ENCODE measurements around the gene PMVK.
"Not testable (repeated sequence)": the region's sequence is repeated elsewhere in the genome, so short reads cannot be mapped to it uniquely, and the experiment has no call there.

Gene PMVK

DNA sequence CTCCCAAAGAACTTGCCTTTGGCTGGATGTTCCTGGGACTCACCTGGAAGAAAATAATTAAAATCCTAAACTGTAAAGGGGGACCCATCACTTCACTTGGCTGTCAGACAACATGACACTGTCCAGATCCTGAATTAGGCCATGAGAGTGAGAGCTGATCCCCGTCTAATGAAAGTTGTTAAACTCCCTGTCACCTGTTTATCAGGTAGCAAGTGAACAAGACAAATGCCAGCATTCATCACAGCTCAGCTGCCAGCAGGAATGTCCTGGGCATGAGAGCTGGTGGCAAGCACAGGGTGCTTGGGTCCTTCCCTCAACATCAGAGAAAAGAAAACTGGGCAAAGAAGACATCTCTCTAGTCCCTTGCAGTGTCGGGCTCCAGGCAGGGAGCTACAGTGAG, 23.8 kb downstream of the PMVK start:
- no peak for DNase-seq (ENCODE audit: low read depth)

DNA sequence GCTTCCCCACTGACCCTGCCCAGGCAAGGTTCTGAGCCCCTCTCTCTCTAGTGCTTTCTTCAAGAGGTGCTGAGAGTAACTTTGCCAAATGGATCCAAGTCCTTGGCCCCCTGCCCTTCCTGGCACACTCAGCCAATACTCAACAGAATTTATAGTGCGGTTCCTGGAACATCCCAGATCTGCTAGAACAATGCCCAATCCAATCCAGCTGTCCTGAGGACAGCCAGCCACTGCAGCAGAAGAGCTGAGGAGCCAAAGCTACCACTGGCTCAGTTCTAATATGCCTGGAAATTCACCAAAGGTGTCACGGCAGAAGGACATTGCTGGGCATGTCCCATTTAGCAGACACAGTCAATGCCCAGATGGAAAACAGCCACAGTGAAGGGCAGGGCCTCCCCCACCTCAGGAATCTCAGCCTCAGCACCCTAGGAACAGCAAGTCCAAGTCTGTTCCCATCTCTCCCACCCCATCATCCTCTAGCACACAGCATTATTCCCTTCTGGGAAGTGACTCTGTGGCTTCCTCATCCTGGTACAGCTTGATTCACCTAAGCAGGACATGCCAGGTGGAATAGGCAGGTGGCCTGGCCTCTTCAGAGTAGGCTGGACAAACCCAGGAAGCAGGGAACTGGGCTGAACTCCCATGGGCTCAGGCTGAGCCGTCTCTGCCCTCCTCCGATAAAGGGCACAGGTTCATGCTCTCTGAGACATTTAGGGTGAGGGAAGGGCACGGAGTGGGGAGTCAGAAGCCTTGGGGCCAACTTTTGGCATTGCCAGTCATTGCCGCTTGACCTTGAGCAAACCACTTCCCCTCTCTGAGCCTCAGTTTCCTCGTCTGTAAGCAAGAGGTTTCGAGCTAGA, 24.6 kb downstream of the PMVK start:
- DNase-seq (ENCODE audit: low read depth), result no peak

DNA sequence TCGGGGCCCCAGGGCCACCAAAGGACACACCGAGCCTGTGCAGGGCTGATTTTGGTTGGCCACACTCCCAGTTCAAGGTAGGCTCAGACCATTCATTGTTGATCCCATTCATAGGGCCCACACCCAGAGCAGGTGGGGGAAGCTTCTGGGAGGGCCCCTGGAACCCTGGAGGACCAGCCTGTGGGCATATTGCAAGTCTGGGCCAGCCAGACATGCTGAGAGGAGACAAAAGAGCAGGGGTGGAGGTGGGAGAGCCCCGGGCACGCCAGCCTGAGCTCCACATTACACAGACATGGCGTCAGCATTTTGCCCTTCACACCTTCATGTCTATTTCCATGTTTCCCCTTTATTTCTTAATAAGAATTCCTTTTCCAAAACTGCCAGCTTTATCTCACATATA, 25.7 kb downstream of the PMVK start:
- no peak for DNase-seq (ENCODE audit: low read depth)

DNA sequence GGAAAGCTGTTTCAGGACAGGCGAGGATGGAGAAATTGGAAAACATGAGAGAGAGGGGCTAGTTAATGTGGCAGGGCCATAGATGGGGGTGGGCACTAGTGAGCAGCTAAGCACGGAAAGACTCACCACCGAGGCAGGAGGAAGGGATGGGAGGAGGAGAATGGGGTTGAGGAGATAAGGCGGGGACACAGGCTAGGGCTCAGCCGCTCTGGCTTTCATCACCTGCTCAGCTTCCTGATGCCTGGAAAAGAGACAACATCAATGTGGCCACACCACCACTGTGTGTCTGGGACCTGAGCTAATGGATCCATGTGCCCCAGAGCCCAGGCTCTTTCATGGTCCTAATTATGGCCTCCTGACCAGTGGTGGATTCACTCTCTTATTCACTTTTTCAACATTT, 27.6 kb downstream of the PMVK start:
- no peak for DNase-seq (ENCODE audit: low read depth)

DNA sequence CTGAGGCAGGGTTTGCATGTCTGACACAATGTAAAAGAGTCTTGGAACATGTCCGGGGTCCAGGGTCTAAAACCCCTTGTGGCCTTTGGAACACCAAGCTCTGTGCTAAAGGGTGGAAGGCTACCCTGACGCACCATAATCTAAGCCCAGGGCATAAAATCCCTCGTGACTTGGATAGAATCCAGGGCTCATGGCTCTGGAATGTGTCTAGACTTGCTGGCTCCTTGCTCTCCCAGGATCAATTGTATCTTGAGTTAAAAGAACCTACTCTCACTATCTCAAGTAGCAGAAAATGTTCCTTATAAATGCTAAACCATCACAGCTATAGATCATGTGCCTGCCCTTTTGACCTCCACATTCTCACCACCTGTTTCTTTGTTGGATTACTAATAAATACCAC, 28.4 kb downstream of the PMVK start:
- not testable (repeated sequence) for DNase-seq (ENCODE audit: low read depth)

DNA sequence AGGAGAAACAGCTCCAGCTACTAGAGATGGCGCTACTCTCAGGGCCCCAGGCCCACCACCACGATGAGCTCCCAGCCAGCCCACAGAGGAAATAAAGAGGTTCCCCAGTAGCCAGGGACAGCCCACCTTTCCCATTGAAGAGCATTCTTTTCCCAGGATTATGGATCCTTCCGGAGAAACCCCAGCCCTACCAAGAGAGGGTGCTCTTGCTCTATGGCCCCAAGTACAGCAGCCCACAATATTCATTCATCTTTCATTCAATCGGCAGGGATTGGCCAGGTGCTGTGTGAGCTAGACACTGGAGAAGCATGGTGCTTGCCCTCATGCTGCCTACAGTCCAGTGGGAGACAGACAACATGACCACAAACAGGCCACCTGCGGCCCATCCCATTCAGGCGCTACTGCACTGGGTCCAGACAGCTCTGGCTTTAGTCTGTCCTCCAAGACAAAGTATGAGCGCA, 29.9 kb downstream of the PMVK start:
- DNase-seq (ENCODE audit: low read depth), result no peak

DNA sequence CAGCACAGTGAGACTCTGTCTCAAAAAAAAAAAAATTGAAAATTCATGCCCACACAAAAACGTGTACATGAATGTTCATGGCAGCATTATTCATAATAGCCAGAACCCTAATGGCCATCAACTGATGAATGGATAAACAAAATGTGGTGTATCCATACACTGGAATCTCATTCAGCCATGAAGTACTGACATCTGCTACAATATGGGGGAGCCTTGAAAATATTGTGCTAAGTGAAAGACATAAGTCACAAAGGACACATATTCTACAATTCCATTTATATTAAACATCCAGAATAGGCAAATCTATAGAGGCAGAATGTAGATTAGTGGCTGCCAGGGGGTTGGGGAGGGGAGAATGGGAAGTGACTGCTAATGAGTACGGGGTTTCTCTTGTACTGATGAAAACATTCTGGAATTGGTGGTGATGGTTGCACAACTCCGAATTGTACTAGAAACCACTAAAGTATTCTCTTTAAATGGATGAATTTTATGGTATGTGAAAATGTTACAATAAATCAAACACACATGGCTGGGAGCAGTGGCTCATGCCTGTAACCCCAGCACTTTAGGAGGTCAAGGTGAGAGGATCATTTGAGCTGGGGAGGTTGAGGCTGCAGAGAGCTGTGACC, 33.5 kb downstream of the PMVK start:
- DNase-seq (ENCODE audit: low read depth), result no peak

DNA sequence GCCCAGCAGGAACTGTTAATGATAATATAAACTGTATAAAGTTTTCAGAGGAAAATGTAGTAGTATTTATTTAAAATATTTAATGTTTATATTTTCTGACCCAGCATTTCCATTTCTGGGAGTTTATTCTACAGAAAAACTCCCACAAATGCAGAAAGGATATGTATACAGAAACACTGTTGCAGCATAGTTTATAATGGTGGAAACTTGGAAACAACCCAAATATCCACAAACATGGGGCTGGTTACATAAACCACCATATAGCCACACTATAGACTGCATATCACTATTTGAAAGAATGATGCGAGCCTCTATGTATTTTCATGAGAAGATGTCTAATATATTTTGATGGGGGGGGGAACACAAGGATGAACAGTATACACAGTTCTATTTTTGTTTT, 34.9 kb downstream of the PMVK start:
- DNase-seq (ENCODE audit: low read depth), result no peak

DNA sequence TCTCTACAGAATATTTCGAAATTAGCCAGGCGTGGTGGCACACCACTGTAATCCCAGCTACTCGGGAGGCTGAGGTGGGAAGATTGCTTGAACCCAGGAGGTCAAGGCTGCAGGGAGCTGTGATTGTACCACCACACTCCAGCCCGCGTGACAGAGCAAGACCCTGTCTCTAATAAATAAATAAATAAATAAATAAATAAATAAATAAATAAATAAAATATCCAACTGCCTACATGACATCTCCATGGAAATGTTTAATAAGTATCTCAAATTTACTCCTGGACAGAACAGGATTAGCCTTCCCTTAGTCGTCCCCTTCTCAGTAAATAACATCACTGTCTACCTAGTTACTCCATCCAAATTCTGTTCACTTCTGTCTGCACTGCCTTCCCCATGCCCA, 37.5 kb downstream of the PMVK start:
- DNase-seq (ENCODE audit: low read depth), result no peak

DNA sequence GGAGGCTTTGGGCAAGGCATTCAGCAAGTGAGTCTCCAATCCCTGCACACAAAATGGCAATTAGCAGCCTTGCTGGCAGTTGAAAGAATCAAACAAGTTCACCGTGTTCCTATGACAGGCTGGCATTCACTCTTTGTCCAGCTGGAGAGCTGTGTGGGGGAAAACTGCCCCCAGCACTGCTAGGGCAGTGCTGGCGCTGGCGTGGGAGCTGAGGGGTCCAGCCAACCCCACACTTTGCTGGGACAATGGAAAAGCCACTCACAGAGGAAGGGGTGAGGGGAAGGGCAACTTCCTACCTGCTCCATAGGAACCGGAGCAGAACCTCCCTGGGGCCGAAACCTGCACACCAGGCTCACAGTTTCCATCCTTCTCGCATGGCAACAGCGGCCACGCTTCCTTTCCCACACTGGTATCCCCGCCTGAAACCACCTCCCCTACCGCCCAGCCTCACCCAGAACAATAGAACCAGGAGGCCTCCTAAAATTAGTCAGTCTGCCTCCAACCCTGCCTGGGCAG, 39.7 kb downstream of the PMVK start:
- no peak for DNase-seq (ENCODE audit: low read depth)

DNA sequence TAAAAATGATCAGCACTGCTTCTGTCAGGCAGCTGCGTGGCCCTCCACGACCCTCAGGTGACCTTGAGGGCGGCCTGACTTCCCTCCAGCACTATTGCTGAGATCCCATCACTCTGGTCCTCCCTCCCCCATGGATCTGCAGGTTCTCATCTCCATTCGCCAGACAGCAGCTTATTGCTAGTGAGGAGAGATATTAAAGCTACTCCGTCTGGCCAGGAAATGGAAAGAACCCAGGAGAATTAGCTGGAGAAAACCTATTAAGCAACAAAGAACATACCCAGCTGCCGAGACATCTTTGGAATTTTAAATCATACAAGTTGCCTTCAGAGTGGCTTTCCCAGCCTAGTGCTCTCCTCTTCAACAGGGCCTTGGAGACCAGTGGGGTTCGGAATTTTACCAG, 40.7 kb downstream of the PMVK start:
- no peak for DNase-seq (ENCODE audit: low read depth)

DNA sequence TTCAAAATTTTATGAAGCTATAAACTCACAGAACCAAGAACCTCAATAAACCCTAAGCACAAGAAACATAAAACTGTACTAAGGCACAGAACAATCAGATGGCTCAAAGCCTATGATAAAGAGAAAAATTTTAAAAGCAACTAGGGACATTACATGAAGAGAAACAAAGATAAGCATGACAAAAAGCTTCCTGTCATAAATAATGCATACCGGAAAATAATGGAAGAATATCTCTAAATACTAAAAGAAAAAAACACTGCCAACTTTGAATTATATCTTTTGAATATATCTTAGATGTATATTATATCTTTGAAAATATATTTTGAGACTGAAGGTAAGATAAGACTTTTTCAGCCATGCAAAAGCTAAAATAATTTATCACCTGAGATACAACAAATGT, 45.1 kb downstream of the PMVK start:
- DNase-seq (ENCODE audit: low read depth), result no peak

DNA sequence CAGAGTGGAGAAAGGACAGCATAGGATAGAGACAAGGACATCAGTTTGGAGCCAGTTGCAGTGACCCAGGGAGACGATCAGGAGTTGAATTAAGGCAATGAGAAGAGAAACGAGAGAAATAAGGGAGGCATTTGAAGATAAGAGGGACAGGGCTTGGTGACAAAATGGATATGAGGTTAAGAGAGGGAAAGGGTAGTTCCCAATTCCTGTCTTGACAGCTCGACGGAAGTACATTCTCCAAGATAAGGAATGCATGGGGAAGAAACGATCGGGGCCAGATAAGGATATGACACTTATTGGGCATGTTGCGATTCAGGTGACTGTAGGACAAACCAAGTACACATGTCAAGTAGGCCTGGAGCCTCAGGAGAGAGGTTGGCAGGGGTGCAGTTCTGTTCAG, 47.8 kb downstream of the PMVK start:
- no peak for DNase-seq (ENCODE audit: low read depth)

DNA sequence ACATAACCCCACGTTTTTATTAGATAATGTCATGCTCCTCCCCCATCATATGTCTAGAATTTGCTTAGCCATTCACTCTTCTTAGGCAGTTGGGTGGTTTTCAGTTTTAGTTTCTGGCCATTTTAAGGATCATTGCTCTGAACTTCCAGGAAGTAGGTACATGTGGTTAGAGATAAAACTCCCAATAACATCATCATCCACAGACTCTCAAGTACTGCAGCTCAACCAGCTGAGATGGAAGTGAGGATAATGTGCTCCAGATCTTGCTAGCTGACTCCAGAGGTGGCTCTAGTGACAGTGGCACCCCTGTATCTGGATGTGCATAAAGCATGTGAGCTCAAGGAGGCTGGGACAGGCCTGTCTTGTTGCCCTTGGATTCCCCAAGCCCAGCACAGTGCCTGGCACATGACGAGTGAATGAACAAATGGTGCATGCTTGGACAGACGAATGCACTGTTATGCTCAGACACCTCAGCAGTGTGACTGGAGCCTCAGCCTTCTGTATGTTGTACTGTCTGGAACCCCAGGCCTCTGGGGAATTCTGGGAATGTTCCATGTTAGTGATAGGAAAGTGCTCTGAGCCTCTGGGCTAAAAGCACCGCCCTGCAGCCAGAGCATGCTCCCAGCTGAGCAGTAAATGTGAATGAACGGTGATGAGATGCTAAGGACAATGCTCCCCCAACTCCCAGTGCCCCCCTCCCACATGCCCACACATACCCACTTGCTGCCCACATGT, 50.1 kb downstream of the PMVK start:
- no peak for DNase-seq (ENCODE audit: low read depth)

DNA sequence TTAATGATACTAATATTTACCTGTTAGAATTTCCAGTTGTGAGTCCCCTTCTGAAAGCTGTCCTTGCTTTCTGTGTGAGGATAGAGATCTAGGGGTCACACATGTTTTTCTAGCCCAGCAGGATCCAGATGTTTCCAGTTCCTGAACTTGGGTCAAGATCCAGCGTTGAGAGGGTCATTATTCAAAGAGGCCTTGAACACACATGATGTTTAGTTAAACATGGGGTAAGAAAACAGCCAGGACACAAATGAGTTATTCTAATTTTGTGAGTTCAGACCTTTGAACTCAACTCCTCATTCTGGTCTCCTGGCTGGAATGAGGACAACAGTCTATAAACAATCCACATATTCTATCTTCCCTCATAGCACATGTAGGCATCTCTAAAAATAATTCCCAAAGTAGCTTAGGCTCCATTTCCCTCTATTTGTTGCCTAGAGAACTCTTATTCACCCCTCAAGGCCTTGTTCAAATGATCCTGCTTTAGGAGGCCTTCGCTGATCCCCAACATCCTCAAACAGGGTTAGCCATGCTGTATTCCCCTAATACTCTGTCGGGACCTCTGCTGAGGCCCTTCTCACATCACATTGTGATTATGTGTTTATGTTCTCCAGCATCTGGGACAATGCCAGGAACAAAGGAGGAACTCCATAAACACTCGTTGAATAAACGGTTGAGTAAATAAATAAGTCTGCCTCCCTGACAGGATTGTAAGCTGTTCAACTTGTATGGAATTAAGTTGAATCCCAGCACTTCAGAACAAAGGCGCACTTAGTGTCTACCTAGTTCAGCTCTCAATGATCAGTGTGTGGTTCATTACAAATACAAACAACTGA, 51.4 kb downstream of the PMVK start:
- DNase-seq (ENCODE audit: low read depth), result no peak

DNA sequence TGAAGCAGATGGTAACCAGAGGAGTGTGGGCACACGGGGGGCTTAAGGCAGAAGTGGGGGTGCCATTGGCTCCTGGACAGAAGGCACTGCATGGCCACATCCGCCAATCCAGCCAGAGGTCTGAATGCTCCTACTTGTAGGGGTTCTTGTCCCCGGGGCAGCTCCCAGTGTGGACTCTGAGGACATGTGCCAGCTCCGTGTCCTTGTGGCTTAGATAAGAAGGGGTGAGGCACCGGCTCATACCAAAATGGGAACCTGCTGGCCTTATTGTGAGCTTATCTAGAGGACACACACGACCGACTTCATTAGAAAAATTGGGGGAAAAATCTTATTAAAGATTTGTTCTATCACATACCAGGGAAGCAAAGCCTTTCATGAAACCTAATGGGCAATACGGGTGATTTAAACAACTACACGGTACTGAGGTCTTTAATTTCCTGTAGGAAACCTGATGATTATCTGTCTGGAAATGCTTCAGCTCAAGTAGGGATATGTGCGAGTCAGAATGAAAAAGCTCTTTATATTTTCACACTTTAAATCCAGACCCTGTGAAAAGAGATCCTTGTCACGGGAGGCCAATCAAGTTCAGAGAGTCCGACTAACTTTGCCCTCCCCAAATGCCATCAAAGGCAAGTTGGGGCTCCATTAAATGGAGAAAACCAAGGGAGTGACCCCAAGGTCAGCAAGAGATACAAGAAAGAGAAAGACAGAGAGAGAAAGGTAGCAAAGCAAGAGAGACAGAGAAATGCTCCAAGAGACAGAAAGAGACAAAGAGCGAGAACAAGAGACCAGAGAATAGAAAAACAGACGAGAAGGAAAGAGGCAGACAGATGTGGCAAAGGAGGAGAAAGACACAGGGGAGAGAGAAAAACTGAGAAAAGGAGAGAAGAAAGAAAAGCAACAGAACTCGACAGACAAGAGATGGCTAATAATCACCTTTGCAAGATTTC, 52.3 kb downstream of the PMVK start:
- DNase-seq (ENCODE audit: low read depth), result no peak

DNA sequence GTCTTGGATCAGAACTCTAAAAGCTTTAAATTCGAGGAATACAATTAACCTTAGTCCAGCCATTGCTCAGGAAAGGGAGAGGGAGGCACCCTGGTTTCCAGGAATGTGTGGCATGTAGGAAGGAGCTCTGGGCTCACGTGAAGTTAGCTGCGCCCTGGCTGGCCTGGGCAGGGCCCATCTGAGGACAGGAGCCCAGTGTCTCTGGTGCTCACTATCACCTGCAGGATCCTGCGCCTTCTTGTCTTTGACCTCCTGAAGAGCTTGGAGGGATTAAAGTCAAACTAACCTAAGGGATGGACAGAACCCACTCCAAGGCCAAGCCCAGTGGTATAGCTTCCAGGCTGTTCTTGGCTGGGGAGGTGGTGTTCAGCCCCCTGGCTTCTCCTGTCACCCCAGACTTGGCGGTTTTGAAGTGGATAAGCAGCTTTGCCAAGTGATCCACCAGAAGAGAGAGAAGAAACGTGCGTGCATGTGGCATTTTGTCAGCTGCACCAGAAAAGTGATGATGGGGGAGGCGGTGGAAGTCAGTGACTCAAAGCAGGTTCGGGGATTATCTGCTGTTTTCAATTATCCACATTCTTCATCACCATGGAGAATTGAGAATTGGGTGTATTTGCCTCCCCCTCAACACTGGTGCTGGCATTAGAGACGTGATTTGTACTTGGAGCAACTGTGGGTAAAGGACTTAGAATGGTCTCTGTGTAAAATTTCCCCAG, 54.5 kb downstream of the PMVK start:
- DNase-seq (ENCODE audit: low read depth), result no peak

DNA sequence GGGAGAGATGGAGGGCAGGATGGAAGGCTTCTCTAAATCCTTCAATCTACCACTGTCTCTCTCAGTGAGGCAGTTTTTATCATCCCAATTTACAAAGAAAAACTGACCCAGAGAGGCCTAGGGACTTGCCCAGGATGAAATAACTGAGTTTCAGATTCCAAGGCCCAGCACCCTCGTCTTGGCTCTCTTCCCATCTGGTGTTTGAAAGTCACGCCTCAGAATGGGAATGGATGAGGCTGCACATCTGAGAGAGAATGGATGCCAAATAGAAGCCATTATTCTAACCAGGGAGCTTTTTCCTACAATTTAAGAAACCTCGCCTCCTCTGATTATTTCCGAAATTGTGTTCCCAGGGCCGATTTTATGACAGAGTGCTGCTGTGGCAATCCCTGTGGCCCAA, 55.8 kb downstream of the PMVK start:
- DNase-seq (ENCODE audit: low read depth), result no peak

DNA sequence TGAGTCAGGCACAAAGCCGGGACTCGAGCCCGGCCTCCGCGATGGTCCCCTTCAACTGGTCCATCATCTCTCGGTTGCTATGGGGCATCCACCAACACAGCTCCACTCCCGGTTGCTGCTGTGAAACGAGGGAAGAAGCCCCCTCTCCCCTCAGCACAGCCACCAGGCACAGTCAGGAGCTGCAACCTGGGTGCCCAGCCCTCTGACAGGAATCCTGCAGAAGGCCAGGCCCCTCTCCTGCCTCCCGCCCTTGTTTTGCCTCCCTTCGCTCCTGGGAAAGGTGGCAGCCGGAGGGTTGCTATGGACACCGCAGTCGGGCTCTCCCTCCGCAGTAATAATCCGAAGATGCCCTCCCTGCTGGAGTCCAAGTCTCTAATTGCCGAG, 57.5 kb downstream of the PMVK start:
- DNase-seq (ENCODE audit: low read depth), result no peak

DNA sequence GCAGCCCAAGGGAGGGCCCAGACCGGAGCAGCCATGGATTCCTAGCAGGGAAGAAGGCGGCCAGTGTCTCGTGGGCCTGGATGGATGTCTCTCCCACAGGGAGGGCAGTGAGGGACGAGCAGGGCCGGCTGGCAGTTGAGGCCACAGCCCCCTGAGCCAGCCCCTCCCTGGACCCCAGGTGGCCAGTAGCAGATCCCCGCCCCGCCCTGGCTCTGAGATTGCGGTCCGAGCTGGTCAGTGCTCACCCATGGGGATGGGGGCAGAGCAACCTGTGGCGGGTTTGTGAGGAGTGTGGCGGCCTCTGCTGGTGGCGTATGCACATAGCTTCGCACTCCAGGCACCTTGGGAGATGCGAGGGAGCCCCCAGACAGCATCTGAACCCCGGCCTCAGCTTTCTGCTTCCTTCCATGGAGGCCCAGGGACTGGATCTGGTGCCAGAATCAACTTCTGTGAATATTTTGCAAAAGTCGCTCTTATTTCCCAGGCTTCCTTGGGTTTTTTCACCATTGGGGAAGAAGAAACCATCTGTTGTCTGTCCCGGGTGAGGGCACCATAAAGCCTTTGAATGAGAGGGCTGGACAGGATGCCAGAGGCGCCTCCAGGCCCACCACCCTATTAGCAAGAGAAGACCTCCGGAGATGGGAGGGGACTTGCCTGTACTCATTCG, 58.0 kb downstream of the PMVK start:
- DNase-seq (ENCODE audit: low read depth), result no peak

All from non-pigmented ciliary epithelial cell (primary cell).